ENCODE results near the gene DOCK9.

DNA sequence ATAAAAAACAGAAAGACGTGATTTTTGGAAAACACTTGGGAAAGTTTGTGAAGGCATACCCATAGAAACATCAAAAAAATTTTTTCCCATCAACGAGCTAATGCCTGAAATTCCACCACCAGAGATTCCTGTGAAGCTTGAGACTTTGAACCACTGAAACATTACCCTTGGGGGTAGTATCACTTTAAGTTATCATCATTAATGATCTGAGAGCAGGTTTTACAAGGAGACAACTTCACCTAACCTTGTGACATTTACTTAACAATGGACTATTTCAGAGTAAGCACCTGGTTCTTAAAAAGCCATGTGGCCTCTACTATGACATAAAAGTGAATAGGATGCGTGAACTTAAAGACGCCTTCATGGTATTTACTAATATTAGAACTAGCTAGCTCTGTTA, 51.9 kb downstream of the DOCK9 start:
- TF ChIP-seq ZNF232 (CRISPR knock-in tag; IDR thresholded peaks at IDR 0.05) (no peak), CTCF (IDR thresholded peaks at IDR 0.05) (no peak), ZNF138 (CRISPR knock-in tag; conservative IDR thresholded peaks at IDR 0.05) (no peak), FOXP1 (CRISPR knock-in tag; IDR thresholded peaks at IDR 0.05; ENCODE audit: borderline replicate concordance) (no peak), RELA (CRISPR knock-in tag; IDR thresholded peaks at IDR 0.05; ENCODE audit: borderline replicate concordance) (no peak), ATF1 (CRISPR knock-in tag; IDR thresholded peaks at IDR 0.05) (no peak)

Data from WTC11 (cell line).